ENCODE results near the gene ITPR2.

Gene ITPR2

DNA sequence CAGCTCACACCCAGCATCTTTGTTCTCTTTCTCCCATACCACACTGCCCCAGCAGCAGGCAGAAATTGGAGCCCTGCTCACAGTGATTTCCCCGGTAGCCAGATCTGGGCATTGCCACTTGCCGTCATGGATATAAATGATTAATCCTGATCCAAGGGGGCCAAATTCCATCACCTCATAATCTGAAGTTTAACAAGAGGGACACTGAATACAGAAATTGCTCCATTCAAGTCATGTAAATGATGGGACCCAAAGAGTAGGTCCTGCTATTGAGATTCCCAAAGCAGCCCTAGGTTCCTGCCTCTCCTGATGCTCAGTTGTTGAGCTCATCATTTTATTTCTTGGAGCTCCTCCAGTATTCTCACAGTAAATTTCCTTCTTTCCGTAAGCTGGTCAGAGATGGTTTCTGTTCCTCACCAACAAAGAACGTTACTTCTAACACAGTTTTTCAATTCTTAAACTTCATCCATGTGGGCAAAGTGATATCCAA is 11.7 kb downstream of the ITPR2 start:
- no peak for DNase-seq

DNA sequence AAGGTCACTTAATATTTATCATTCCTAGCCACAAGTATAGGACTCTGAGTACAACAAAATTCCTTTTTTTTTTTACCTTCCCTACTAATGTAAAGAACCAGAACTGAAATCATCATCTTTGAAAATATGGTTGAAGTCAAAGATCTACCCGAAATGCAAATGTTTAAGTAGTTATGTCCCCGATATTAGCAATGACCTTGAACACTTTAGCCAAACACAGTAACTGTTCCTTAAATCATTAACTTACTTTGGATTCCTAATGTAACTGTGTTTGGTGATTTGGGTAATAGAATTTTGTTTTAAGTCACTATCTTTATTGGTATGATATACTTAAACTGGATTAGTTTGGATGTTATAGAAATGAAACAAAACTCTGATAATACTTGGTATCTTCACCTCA is 14.4 kb downstream of the ITPR2 start:
- DNase-seq = no peak

DNA sequence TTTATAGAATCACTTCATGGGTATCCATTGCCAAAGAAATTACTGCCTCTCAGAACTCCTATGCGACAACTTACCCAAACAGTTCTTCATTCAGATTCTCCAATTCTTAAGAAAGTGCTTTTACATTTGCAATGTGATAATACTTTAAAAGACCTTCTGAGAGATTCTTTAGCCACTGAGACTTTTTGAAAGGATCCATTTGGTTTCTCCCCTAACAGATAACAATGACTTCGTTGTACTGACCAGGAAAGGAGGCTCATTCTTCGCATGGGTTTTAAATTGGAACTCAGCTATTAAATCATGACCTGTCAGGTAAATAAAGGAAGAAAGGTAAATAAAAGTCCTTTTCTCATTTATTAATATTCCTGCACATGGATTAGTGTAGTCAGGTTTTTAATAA is 14.8 kb downstream of the ITPR2 start:
- no peak for DNase-seq

DNA sequence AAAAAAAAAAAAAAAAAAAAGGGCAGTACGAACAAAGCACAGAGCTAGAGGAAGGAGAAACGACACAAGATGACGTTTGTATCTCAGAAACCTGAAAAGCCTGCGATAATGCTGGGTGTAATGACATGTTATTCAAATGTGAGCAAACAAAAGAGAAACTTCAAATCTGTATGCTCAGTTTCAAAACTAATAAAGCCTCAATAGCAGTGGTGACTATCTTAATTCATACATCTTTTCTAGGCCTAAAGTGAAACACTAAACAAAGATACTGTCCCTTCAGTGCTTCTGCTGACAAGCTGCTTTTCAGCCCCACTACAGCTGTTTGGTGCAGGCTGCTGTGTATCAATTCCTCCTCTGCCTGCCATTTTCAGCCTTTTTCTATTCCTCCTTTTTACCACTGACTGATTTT is 15.8 kb downstream of the ITPR2 start:
- no peak for DNase-seq

DNA sequence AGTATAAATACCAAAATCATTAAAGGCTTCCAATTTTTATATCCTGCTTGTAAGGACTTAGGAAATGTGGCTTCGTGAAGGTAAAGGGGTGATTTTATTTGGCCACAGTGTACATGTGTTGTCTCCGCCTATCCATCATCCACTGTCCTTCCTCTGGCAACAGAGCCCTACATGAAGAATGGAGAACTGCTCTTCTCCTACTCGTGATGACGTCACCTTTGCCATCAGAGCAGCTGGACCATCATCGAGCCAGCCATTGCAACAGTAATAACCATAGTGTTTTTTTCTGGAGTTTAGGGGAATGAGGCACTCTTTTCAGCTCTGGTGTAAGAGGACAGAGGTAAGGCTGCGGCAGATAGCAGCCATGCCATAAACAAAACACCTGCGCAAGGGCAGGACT is 19.2 kb downstream of the ITPR2 start:
- DNase-seq = no peak

DNA sequence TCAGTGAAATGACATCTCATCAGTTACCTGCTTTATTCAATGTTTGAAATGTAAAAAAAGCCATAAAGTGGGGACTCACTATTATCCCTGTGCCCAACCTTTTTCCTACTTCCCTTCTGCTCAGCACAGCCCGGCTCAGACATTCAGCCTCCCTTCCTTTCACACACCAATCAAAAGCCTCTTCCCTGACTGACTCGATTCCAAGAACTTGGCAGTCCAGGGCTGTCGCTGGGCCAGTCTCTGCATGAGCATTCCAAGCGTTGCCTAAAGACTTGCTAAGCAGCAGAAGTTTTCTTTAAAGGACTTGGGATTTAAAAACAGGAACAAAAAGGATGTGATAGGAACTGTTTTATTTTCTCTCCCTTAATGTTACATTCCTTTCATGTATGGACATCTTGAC is 22.7 kb downstream of the ITPR2 start:
- DNase-seq = no peak

DNA sequence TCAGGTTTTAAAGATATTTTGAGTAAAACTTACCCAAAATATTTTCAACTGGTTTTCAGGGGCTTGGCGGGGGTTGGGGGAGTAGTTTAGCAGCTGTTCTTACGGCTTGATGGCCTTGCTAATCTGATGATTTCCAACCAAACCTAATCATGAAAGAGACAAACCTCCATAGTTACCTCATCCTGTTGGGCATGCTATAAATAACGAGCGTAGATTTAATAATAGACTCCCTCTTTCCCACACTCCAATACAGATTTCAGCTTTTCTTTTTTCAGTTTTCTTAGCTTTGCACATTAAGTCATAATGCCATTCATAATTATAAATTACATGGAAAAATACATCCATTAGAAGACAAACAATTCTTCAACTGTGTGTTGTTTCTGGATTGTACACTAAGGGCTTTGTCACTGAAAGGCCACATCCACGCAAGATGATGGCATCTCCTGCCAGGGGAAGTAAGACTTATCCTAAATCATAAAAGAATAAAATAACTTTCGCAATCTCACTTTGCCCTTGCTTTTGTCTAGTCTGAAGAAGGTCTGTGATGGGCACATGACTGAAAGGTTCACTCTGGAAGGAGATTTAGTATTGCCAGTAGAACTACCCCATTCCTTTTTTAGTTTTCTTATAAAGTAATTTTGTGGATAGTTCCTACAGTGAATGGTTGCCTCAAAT is 23.2 kb downstream of the ITPR2 start:
- no peak for DNase-seq

DNA sequence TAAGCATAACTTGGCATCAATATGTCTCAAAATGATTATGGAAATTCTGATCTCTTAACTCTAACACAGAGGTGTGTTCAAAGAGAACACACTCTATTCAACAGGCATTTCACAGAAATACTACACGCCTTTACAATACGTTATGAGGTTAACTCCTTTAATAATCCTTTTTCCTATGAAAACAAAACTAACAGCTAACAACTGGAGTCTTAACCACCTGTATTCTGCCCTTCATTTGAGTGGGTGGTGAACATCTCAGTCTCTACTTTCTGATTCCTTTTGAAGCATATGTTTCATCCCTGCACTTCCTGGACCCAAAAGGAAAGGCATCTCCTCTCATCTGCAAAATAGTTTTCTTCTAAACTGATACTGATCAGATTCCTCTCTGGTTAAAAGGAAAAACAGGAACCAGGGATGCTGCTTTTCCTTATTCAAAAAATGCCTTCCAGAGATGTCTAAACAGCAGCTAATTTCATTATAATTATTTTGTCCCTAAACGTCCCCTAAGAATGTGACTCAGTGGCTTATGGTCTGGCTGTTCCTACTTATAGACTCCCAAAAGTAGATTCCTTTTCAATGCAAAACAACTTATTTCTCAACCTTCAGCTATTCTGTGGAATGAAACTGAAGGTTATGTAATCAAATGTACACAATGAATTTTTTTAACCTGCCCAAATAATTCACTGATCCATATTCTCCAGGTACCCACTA is 24.1 kb downstream of the ITPR2 start:
- no peak for DNase-seq

DNA sequence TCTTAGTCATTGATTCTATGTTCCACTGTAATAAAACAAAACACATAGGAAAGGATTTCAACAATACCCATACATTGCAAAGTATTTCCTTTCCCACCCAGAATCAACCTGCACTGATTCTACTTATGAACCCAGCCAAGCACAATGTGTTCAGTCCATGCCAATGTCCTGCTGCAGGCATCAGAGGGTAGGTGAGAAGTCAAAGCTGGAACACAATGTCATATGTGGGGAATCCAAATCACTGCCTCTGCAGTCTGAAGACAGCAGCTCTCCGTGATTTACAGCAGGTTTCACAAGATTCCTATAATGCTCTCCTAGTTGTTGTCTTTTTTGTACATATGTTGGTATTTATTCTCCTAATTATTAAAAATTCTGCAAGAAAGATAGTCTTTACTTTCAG is 25.7 kb downstream of the ITPR2 start:
- DNase-seq = no peak

DNA sequence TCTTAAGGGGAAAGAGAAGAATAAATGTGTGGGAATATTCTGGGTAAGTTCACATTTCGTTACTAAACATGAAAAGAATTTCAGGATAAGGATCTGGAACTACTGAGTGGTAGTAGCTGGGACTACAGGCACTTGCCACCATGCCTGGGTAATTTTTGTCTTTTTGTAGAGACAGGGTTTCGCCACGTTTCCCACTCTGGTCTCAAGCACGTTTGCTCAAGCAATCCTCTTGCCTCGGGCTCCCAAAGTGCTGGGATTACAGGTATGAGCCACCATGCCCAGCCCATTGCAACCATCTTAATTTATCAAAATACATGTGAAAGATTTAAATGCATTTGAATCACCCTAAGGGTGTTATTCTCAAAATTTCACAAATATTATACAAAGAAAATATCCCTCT is 26.4 kb downstream of the ITPR2 start:
- no peak for DNase-seq

DNA sequence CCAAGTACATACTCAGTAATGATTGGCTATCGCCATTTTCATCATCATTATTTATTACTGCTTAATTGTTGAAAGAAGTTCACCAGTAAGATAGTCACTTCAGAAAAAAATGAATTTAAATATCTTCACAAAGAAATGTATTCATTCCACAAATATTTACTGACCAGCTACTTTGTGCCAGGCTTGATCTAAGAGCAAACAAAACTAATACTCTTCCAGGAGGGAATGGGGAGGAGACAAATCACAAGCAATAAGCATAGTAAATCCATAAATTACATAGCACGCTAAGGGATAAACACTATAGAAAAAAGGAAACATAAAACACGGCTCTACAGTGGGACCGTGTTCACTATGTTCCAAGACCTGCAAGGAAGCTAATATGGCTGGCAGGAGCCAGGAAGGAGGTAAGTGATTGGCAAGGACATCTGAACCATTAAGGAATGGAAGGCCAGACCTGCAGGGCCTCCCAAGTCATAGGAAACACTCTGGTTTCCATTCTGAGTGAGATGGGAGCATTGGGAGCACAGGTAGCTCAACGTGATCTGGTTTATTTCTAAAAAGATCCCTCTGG is 27.5 kb downstream of the ITPR2 start:
- no peak for DNase-seq

DNA sequence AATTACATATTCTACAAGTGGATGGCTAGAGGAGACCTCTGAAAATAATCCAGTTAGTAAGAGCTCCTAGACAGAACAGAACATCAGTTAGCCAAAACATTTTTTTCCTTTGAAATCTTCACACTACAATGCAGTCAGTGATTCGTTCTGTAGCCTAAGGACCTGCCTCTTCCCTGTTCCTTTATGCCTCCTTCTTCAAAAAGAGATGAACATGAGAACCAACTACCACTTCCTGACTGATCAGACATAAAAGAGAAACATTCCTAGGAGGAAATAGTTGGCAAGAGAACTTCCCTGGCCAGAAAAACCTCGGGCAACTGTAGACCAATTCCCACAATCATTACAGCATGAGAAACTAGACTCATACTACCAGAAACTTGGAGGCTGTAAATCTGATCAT is 29.4 kb downstream of the ITPR2 start:
- no peak for DNase-seq

DNA sequence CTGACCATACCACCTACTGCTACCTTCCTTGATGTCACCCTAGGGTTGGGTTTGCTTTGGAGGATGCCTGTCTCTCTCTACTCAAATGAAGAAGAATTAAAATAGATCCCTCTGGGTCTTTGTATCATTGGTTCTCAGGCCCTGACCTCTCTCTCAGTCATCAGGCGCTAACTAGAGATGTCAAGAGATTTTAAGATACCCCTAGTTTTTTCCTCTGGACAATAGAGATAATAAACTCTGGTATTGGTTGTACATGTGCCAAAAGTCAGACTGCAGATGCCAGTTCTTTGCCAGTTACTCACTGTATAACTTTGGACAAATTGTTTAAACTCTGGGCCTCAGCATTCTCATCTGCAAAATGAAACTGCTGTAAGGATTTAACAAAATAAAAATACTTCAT is 31.5 kb downstream of the ITPR2 start:
- DNase-seq = no peak

DNA sequence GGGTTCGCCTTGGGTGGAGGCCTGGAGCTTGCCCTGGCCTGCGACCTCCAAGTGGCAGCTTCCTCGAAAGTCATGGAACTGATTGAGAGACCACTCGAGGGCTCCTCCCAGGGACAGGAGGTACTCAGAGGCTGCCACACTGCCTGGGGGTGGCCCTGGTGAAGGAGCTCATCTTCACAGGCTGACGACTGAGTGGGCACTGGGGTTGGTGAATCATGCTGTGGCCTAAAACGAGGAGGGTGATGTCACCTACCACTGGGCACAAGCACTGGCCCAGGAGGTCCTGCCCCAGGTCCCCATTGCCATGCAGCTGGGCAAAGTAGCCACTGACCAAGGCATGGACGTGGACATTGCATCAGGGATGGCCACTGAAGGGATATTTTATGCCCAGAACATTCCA is 32.1 kb downstream of the ITPR2 start:
- no peak for DNase-seq

DNA sequence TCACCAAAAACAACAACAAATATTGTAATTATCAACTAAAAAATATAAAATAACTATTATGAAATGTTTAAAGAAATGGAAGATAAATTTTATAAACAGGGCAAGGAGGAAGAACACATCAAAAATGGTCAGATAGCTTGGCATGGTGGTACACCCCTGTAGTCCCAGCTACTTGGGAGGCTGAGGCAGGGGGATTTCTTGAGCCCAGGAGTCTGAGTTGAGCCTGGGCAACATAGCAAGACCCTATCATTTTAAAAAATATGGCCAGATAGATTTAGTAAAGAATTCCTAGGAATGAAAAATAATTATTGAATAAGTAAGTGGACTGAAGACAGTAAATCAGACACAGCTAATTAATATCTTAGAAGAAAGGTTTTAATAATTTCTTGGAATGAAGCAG is 32.6 kb downstream of the ITPR2 start:
- DNase-seq = no peak

DNA sequence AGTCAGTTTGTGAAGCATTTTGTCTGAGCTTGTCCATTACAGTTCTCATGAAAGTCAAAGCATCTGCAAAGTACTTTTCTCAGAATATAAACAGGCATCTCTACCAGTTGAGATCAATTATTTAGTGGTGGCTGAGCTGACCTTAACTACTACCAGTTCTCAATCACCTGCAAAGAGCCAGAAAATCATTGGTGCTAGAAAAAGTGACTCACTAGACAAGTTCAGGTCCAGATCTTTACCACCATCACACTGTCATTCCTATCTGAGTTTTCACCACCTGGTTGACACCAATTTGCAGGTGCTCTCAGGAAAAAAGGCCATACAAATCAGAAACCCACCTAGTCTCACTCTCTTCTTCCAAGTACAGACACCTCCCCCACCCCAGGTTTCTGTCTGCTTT is 33.3 kb downstream of the ITPR2 start:
- DNase-seq = no peak

DNA sequence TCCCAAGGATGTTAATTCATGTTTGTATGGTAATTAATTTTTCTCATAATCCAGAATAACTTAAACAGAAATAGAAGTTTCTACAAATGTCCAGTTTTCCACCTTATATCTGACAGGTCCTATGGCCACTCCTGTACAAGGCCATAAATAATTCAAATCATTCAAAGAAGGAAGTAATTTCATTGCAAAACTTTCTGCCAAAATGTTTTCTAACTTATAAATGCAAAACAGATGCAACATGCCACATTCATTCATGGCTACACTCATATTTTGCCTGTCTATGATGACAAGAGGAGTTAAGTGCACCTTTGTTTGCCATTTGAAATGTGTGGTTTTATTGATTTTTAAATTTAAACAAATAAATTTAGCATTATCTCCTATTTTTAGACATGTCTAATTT is 34.4 kb downstream of the ITPR2 start:
- no peak for DNase-seq

DNA sequence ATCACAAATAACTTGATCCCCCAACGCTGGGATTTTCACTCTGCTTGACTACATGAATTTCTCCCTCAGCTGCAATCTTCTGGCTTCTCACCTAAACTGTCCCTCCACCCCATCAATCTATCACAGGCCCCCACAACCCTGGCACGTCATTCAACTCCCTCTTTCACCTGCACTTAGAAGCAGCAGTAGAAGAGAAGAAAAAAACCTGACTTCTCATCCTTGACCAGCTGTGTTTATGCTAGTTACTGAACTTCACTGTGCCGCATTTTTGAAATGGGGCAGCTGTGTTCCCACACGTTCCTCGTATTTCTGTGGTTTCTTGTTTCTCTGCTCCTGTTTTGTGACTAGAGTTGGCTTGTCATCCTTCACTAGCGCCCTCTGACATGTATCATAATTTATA is 35.0 kb downstream of the ITPR2 start:
- no peak for DNase-seq

DNA sequence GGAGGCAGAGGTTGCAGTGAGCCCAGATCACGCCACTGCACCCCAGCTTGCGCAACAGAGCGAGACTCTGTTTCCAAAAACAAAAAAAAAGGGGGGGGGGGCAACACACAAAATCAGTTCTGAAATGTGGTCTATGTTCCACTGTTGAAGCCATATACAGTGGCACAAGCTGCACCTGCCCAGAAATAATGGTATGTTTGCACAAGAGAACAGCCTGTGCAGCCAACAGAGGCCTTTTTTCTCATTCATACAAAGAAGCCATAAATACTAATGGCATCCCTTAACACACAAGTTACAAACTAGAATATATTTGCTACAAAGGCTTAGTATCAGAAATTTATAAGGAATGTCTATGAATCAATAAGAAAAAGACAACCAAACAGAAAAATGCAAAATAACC is 37.1 kb downstream of the ITPR2 start:
- DNase-seq = no peak

DNA sequence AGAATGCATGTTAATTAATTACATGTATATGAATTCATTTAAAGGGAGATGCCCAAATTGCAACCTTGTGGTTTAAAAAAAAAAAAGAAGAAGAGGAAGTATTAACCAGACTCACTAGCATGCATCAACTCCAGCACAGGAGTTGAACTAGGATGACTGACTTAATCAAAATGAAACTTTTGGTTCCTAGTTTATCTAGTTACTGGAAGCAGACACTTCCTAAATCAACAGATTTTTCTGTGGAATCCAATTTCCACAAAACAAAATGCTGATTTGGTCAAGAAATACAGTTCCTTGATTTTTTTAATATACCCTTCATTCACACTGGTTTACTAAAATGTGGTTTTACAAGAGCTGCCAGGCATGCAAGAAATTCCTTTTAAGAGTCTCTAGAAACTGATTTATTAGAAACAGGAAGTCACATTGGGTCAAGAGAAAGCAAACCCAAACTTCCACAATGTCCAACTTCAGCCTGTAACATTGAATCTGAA is 41.6 kb downstream of the ITPR2 start:
- no peak for DNase-seq

DNA sequence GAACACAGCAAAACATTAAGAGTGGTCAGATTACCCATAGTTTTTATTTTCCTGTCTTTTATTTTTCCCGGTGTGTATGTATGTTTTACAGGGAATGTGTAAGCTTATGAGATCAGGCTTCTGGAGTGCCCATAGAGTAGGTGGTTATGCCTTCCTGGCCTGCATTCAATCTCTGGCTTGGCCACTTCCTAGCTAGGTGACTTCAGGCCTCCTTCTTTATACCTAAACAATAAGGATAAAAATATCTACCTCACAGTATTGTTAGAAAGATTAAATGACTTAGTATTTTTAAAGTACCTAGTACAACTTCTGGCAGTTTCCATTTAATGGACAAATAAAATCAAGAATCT is 42.4 kb downstream of the ITPR2 start:
- DNase-seq = no peak

DNA sequence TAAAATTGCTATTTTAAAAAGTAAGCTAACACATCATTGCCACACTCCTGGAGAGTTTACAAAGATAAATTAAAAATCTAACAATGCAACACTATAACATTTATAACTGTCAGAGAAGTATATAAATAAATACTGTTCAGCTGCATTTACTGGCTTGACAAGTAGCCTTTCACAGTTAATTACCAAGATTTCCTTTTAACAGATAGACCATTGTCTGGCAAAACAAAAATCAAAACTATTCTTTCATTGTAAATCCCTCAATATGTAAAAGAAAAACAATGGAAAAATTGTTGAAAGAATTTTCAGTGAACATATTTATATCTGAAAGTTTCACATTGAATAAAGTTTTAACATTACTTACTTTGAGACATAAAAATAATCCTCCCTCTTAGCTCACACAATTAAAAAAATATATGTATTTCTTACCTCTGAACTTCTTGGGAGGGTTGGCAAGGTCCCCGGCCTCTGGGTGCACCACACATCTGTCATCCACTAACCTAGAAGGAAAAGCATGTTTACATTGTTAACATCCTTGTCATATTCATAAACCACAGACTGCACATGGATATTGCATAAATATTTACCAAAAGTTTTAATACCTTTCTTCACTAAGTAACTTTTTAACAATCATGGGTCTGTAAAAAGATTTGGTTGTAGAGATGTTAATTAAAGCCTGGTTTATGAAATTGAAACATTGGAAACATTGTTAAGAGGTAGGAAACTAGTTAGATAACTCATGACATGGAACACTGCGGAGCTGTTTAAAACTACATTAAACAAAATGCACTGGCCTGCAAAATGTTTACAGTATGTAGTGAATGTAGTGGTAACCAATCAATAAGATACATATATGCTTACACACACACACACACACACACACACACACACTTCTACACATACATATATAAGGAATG is 43.0 kb downstream of the ITPR2 start:
- no peak for DNase-seq

DNA sequence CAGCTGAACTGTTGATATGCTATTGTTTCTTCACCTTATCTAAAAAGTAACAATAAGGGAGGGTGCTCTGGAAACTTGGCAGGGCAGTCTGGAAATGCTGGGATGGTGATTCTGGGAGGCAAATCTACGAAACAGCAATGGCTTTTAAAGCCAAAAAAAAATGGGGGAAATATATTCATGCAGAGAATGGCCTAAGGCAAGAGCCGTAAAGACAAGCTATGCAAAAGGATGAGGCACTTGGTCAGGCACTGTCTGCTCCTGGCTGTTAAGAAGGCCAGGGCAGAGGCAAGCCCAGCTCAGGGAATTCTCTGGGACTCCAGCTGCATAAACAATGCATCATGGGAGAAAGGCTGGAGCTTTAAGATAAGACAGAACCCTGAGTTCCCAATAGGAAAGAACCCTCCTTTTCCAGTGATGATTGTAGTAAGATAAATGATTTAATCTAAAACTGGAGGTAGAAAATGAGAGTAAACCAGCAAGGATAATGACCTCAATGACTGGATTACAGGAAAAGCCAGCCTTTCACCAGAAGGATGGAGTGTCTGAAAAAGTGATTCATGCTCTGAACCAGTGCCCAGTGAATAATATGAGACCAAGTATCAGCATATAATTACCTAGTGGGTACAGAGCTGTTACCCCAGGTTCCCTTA is 46.0 kb downstream of the ITPR2 start:
- DNase-seq = no peak

Data from GF-D8 (cell line).